ENCODE results near the gene BEND4. TPM values are rescaled to one million over a fixed set of nuclear protein-coding genes. Genes with fewer than 3 reads are reported as not detected.

Gene BEND4
- total RNA-seq, 4 donors from 2014 or later = 0.27 to 2.6 (median 1.2) TPM

GRCh38 chr4:42101446-42101975 lies 50.9 kb downstream of the BEND4 start:
- Histone ChIP-seq H3K27ac (no peak overlapping the region), H3K27me3 (no peaks in the 10 kb centered on the region), H3K36me3 (no peaks in the 10 kb centered on the region), H3K9me3 (no peaks in the 10 kb centered on the region), H3K4me1 (no peaks in the 10 kb centered on the region), H3K4me3 (no peak overlapping the region)
- DNase-seq = no peak
- no peak for TF ChIP-seq CTCF (IDR thresholded peaks at IDR 0.05)
- no peak for TF ChIP-seq EP300 (IDR thresholded peaks at IDR 0.05; ENCODE audit: low read depth)
- TF ChIP-seq POLR2AphosphoS5 (IDR thresholded peaks at IDR 0.05) = no peak
- TF ChIP-seq POLR2A (IDR thresholded peaks at IDR 0.05) = no peak
- in situ Hi-C loops (cut with MboI; ENCODE audit: low pct_ligation_motif_present in 1 of 4, low pct_unique_long_range_greater_than_20kb in 1 of 4, low sequenced_read_pairs in 3 of 4) (no loop called here), intact Hi-C loops (cut with DNase I; ENCODE audit: low total_unique reads) (no loop called here)
- 91 to 92% methylated on average over 6 to 8 of the region's 8 CpGs for WGBS, 2 donors (ENCODE audit: low coverage in 1 of 2)

GRCh38 chr4:42088386-42088785 lies 64.1 kb downstream of the BEND4 start:
- intact Hi-C loops (cut with DNase I; ENCODE audit: low total_unique reads) = no loop called here

DNA sequence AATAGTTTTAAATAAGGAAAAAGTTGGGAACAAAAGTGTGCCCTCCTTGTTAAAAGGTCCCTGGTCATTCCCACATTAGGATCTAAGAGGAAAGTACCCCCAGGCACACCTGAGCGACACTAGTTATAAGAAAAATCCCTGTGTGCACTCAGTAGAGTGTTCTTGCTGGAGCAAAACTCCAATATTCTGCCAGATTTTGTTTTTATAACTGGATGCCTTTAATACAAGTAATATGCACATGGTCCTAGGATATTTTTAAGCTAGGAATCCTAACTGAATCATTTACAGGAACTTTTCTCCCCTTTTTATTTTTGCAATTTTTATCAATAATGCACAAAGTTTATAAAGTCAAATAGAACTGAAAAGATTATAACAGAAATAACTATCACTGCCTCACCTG lies 68.6 kb downstream of the BEND4 start:
- 98 to 100% methylated on average over 1 of the region's 1 CpG for WGBS, 2 donors (ENCODE audit: low coverage in 1 of 2)
- TF ChIP-seq POLR2AphosphoS5 (IDR thresholded peaks at IDR 0.05) = no peak
- TF ChIP-seq CTCF (IDR thresholded peaks at IDR 0.05) = no peak
- no peak for TF ChIP-seq EP300 (IDR thresholded peaks at IDR 0.05; ENCODE audit: low read depth)
- TF ChIP-seq POLR2A (IDR thresholded peaks at IDR 0.05) = no peak
- Histone ChIP-seq H3K4me1 (no peaks in the 10 kb centered on the region), H3K4me3 (no peak overlapping the region), H3K36me3 (peaks cover 0 to 15% (median 2%) of the 10 kb centered on the region in 4 donors), H3K27ac (no peak overlapping the region), H3K9me3 (no peaks in the 10 kb centered on the region), H3K27me3 (no peaks in the 10 kb centered on the region)
- no peak for DNase-seq
- in situ Hi-C loops (cut with MboI; ENCODE audit: low pct_ligation_motif_present in 1 of 4, low pct_unique_long_range_greater_than_20kb in 1 of 4, low sequenced_read_pairs in 3 of 4) (no loop called here), intact Hi-C loops (cut with DNase I; ENCODE audit: low total_unique reads) (no loop called here)

More at GRCh38 chr4:42088386-42088785, 64.1 kb downstream of the BEND4 start:
- Histone ChIP-seq H3K27ac (no peak overlapping the region), H3K9me3 (no peaks in the 10 kb centered on the region), H3K4me1 (no peaks in the 10 kb centered on the region), H3K4me3 (no peak overlapping the region), H3K27me3 (no peaks in the 10 kb centered on the region), H3K36me3 (peaks cover 0 to 6% (median 0%) of the 10 kb centered on the region in 4 donors)
- TF ChIP-seq POLR2A (IDR thresholded peaks at IDR 0.05) (no peak), EP300 (IDR thresholded peaks at IDR 0.05; ENCODE audit: low read depth) (no peak), POLR2AphosphoS5 (IDR thresholded peaks at IDR 0.05) (no peak), CTCF (IDR thresholded peaks at IDR 0.05) (no peak)
- in situ Hi-C loops (cut with MboI; ENCODE audit: low pct_ligation_motif_present in 1 of 4, low pct_unique_long_range_greater_than_20kb in 1 of 4, low sequenced_read_pairs in 3 of 4) = no loop called here
- DNase-seq = no peak
- WGBS, 2 donors (ENCODE audit: low coverage in 1 of 2) = 95% methylated on average over 6 of the region's 6 CpGs; no CpG with 5 or more reads in 1 of the 2 donors

- Histone ChIP-seq H3K27ac (no peak overlapping the region), H3K36me3 (peaks cover 0 to 18% (median 6%) of the 10 kb centered on the region in 4 donors), H3K4me1 (no peaks in the 10 kb centered on the region), H3K4me3 (no peak overlapping the region), H3K27me3 (no peaks in the 10 kb centered on the region), H3K9me3 (no peaks in the 10 kb centered on the region)
- in situ Hi-C loops (cut with MboI; ENCODE audit: low pct_ligation_motif_present in 1 of 4, low pct_unique_long_range_greater_than_20kb in 1 of 4, low sequenced_read_pairs in 3 of 4) = no loop called here
- WGBS, 2 donors (ENCODE audit: low coverage in 1 of 2) = 93 to 100% methylated on average over 3 of the region's 3 CpGs
- TF ChIP-seq POLR2A (IDR thresholded peaks at IDR 0.05) = no peak
- TF ChIP-seq CTCF (IDR thresholded peaks at IDR 0.05) = no peak
- TF ChIP-seq EP300 (IDR thresholded peaks at IDR 0.05; ENCODE audit: low read depth) = no peak
- no peak for DNase-seq
- intact Hi-C loops (cut with DNase I; ENCODE audit: low total_unique reads) = no loop called here
Observed at GRCh38 chr4:42080306-42080705, 72.1 kb downstream of the BEND4 start.

Data from transverse colon (tissue), 4 donors.